Measurements from ENCODE around the gene ZDHHC1. TPM values are rescaled to one million over a fixed set of nuclear protein-coding genes. Genes with fewer than 3 reads are reported as not detected.

The ZDHHC1 gene
- total and polyA plus RNA-seq, 7 donors = 1.7 to 11.0 (median 5.8) TPM

- Histone ChIP-seq H3K4me1 (peaks cover 44% of the 10 kb centered on the region), H3K36me3 (ENCODE audit: insufficient read depth in 1 of 2, low read depth in 1 of 2) (no peaks in the 10 kb centered on the region), H3K27me3 (ENCODE audit: insufficient read depth in 3 of 3, low read length in 2 of 3) (peaks cover 0 to 5% (median 4%) of the 10 kb centered on the region in 3 donors), H3K27ac (peak overlapping the region; percentile 66), H3K9me3 (no peaks in the 10 kb centered on the region), H3K4me3 (peak overlapping the region; percentile 18)
- intact Hi-C loops (cut with DNase I) = no loop called here
- TF ChIP-seq CTCF (IDR thresholded peaks at IDR 0.05) = no peak
- 29 to 32% (median 31%) methylated on average over 26 to 31 of the region's 31 CpGs for WGBS, 3 donors
- ATAC-seq = peak; percentile 3 to 35 (median 25)
- DNase-seq = peak; percentile 81 to 90
Observed at GRCh38 chr16:67396159-67397035, 19.9 kb downstream of the ZDHHC1 start.

- peak overlapping the region; percentile 18 for H3K4me3 ChIP-seq
- peak overlapping the region; percentile 23 for H3K27ac ChIP-seq
- ATAC-seq = no peak
- intact Hi-C loops (cut with DNase I) = no loop called here
- DNase-seq = peak in 1 of 2 donors; percentile 44
- WGBS, 3 donors = 56 to 67% (median 65%) methylated on average over 13 of the region's 13 CpGs
- peaks cover 44% of the 10 kb centered on the region for H3K4me1 ChIP-seq
- H3K27me3 ChIP-seq (ENCODE audit: insufficient read depth in 3 of 3, low read length in 2 of 3) = peaks cover 0 to 5% (median 4%) of the 10 kb centered on the region in 3 donors
- H3K36me3 ChIP-seq (ENCODE audit: insufficient read depth in 1 of 2, low read depth in 1 of 2) = no peaks in the 10 kb centered on the region
- TF ChIP-seq CTCF (IDR thresholded peaks at IDR 0.05) = no peak
- no peaks in the 10 kb centered on the region for H3K9me3 ChIP-seq
Observed at GRCh38 chr16:67395458-67396158, 20.7 kb downstream of the ZDHHC1 start.

- intact Hi-C loops (cut with DNase I) = no loop called here
- Histone ChIP-seq H3K4me3 (no peak overlapping the region), H3K27ac (no peak overlapping the region), H3K36me3 (ENCODE audit: insufficient read depth in 1 of 2, low read depth in 1 of 2) (no peaks in the 10 kb centered on the region), H3K27me3 (ENCODE audit: insufficient read depth in 3 of 3, low read length in 2 of 3) (peaks cover 0 to 5% (median 4%) of the 10 kb centered on the region in 3 donors), H3K9me3 (no peaks in the 10 kb centered on the region), H3K4me1 (peaks cover 41% of the 10 kb centered on the region)
- 75 to 85% (median 79%) methylated on average over 10 of the region's 10 CpGs for WGBS, 3 donors
- DNase-seq (no peak), ATAC-seq (no peak)
- TF ChIP-seq CTCF (IDR thresholded peaks at IDR 0.05) = no peak
Observed at GRCh38 chr16:67395105-67395457, 21.2 kb downstream of the ZDHHC1 start.

- H3K4me1 ChIP-seq = peaks cover 41% of the 10 kb centered on the region
- H3K36me3 ChIP-seq (ENCODE audit: insufficient read depth in 1 of 2, low read depth in 1 of 2) = no peaks in the 10 kb centered on the region
- no peak for ATAC-seq
- TF ChIP-seq CTCF (IDR thresholded peaks at IDR 0.05) = no peak
- H3K27me3 ChIP-seq (ENCODE audit: insufficient read depth in 3 of 3, low read length in 2 of 3) = peaks cover 0 to 5% (median 4%) of the 10 kb centered on the region in 3 donors
- no peaks in the 10 kb centered on the region for H3K9me3 ChIP-seq
- WGBS, 3 donors = 66 to 81% (median 66%) methylated on average over 82 to 88 of the region's 88 CpGs
- H3K4me3 ChIP-seq = peak overlapping the region; percentile 59
- peak overlapping the region; percentile 13 for H3K27ac ChIP-seq
- intact Hi-C loops (cut with DNase I) = no loop called here
- DNase-seq = peak in 1 of 2 donors; percentile 63
Observed at GRCh38 chr16:67394155-67395104, 21.8 kb downstream of the ZDHHC1 start.

All from psoas muscle (tissue), 8 donors.